HG02678 (cell line): ENCODE data around the gene PLCL1.

ENCODE experiments used
- ATAC-seq: cut with Tn5 transposase; IDR thresholded peaks from one replicate; pipeline ENCODE4 v1.9.1; 2021; ENCODE audit warnings: mild to moderate bottlenecking, moderate library complexity; ENCODE audit not compliant: unreplicated experiment

Gene PLCL1

DNA sequence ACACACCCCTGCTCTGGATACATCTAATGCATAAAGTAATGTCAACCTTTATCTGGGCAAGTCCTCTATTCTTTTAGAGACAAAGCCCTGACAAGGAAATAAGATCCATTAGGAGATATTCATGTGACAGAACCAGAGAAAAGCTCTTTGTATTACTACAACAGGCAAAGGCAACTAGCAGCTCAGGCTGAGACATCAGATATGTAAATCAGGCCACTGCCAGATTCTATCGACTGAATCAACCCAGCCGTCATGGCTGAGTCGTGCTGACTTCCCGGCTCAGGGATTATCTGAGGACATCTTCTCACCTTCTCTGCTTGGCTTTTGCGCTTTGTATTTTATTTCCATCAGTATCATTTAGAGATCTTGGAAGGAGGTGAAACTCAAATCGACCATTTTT lies 294.5 kb downstream of the PLCL1 start:
- ATAC-seq: no peak

DNA sequence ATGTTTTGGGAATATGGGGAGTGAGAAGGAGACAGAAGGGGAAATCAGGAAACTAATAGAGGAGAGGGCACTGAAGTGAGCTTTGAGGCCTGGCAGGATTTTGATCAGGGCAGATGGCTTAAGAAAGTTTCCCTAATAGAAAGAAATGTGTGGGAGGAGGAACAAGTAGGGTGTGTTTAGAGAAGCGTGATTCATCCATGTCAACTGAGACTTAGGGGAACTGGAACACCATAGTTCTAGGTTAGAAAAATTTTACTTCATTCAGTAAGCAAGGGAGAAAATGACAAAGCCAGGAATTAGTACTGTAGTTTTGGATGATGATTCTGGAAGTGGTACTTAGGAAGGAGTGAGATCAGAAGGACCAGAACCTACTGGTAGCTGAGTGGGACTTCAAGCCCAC lies 296.0 kb downstream of the PLCL1 start:
- no peak for ATAC-seq

DNA sequence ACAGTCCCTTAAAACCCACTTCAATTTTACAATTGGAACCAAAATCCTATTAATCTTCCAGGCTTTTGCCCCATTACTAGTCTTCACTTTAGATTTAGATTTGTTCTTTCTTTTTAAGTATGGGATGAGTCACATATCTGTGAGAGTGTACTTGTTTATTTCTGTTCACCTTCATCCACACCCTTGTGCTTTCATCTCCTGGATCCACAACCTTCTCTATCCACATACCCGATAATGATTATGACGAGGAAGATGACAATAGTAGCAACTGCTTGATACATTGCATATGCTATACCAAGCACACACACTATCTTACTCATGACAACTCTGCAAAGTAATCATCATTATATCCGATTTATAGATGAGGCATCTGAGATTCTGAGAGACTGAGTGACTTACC lies 297.3 kb downstream of the PLCL1 start:
- no peak for ATAC-seq

DNA sequence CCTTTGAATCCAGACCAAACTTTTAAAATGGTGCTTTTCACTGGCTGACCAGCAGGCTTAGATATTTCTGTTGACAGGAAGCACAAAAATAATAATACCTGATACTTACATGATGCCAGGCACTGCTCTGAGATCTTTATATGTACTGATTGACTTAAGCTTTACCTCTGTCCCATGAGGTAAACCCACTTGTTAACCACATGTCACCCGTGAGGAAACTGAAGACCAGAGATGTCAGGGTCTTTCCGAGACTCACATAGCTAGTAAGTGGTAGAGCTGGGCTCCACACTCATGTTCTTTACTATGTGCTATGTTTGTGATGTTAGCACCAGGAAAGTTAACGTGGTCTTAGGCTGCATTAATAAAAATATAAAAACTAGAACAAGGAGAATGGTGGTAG lies 297.7 kb downstream of the PLCL1 start:
- no peak for ATAC-seq

DNA sequence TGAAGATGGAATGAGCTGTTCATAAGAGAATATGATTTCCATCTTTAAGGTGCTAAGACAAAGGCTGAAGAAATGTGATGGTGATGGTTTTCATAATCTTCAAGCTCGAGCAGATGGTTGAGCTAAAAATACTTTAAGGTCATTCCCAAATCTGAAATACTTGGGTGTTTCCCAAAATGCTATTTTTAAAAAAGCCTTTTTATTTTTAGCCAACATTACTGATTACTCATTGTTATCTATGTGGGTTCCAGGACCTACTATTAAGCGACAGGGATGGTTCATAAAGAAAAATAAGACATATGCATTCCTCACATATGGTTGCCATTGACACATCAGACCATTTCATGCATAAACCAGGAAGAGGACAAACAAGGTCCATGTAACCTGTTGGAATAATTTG lies 298.5 kb downstream of the PLCL1 start:
- ATAC-seq: no peak

DNA sequence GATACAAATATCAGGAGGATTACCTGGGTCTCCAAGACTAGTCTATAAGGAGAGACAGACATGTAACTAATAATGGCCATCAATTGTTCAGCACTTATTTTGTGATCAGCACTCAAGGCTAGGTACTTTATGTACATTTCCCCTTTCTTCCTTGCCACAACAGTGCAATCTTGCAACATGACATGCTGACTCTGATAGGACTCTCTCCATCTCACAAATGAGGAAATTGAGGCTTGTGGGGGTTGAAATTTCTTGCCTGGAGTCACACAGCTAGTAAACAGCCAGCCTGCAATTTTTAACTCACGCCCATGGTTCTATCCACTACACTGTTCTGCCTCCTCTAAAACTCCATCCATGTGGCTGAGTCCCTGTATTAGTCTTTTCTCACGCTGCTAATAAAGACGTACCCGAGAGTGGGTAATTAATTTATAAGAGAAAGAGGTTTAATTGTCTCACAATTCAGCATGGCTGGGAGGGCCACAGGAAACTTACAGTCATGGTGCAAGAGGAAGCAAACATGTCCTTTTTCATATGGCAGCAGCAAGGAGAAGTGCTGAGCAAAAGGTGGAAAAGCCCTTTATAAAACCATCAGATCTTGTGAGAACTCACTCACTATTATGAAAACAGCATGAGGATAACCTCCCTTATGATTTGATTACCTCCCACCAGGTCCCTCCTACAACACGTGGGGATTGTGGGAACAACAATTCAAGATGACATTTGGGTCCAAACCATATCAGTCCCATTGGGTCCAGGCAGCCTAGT lies 302.4 kb downstream of the PLCL1 start:
- ATAC-seq: no peak

DNA sequence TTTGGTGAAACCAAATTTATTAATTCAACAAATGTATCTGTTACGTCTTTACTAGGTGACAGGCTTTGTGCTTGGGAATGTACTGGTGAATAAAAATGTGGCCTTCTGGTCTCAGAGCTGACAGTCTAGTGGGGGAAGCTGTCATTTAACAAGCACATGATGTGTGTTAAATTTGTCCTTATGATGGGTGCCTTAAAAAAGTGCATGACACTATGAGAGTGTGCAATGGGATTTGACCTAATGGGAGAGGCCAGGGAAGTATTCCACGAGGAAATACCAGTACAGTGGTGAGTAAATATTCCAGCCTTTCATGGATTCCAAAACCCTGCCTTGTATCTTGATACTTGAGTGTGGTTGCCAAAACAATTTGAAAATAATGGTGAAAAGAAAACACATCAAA lies 308.9 kb downstream of the PLCL1 start:
- no peak for ATAC-seq

DNA sequence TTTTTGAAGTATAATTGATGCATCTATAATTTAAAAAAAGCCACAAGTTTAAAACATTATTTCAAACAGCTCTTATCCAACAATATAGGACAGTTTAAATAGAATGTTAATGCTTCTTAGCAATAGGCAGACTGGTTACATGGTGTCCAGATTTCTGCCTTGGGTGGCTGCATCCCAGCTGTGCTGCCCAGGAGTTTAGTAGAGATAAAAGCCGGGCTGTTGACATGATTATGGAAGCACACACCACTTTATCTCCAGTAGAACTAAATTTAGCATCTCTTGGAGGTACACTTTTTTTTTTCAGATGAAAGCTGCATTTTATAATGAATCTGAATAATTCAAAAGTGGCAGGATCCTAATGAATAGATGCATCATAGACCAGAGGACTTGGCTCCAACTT lies 309.7 kb downstream of the PLCL1 start:
- no peak for ATAC-seq

DNA sequence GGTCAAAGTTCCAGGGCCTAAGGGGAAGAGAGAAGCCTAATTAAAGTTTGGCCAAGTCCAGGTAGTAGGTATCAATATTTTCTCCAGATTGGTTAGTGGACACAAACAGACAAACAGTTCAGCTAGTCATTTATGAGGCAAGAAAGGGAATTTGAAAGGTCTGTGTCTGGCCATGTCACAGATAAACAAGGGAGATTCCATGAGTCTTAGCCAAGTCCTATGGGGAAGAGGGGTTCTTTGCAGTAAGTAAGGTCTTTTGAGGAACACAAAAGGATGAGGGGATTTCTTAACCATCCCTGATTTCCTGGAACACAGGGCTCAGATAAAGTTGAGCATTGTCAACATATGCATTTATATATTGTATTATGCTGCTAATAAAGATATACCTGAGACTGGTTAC lies 310.8 kb downstream of the PLCL1 start:
- ATAC-seq: no peak

DNA sequence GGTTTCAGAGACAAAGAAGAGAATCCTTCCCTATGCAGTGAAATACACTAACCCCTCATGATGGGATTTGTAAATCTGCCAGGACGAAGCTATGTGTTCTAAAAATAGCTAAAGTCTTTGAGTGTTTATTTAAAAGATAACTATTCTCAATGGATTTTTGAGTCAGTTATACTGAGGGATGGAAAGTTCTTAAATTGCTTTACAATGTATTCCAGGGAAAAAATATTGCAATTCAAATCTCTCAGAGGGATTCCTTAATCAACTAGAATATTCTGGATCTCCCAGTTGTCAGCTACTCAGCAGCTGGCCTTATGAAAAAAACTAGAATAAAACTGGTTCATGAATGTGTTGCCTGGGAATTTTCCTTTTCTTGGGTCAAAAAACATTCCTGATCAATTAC lies 312.4 kb downstream of the PLCL1 start:
- no peak for ATAC-seq

DNA sequence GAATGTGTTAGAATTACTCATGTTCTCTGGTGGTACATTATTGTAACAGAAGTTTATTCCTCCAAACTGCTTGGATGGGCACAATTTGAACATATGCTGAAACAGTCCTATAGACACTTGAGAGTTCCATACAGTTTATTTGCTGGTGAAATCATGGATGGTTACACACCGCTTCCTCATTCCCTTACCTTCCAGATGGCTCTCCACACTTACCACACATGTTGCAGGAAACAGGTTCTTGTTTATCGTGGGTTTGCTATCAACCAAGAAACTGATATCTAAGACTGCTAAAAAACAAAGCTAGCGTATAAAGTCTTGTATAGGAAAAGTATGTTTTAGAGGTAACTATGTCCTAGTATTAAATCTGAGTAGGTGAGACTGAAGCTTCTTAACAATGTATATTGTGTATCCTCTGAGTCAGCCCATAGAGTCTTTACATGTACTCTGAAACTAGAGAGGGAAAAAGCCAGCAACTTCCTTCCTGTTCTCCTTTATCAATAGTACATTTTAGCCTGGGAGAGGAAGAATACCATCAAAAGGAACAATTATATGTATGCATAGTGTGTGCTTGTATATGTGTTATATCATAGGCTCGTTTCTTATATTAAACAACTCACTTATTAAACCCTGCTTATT lies 313.1 kb downstream of the PLCL1 start:
- ATAC-seq: no peak

DNA sequence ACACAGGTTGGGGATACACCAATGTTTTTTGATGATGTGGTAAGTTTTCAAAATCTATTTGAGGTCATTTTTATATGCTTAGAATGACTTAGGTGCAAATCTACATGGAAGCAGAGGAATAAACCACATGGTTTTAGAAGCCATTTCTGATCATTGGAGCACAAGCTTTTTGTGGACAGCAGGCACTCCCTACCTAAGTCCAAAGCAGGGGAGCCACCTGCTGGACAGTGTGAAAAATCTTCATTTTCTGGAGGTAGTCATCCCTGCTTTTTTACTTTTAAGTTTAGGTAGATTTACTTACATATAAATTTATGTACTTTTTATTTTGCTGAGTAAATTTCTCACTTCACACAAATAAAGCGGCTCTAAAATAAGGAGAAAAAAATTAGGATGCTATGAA lies 323.2 kb downstream of the PLCL1 start:
- ATAC-seq: peak; percentile 72

DNA sequence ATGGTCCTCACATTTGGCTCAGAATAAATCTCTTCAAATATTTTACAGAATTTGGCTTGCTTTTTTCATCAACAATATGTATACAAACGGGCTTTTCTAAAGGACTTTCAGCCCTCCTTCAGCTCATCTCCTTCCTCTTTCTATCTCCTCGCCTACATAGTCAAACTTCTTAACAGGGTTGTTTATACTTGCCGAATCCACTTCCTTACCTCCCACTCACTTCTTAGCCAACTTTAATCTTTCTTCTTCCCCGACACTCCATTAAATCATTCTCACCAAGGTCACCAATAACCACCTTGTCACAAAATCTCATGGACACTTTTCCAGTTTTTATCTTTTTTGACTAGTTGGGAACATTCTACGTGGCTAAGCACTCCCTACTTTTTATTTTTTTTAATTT lies 325.2 kb downstream of the PLCL1 start:
- no peak for ATAC-seq

DNA sequence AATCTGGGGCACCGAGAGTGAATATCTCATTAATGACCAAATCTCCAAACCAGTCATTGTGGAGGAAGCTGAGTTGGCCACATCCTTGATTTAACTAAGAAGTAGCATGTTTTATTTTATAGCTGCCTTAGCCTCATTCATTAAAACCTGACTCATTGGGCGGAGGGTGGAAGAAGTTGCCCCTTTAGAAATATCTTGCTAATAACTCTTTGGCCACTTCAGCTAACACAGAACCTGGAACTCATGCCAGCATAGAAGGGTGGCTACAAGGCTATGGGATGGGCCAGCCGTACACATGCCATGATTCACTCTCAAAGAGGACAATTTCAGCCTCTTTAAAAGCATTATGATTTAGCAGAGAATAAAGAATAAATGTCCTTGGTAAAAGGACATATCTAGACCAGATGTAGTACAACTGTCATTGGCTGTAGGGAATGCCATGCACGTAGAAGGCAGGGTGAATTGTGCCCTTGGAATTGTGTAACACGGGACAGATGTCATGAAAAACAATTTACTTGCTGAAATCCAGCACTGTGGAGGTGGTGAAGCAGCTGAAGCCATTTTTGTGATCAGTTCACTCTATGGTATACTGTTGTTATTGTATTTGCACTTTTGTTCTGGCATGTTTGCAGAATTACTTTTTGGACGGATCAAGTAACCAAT lies 330.0 kb downstream of the PLCL1 start:
- no peak for ATAC-seq

DNA sequence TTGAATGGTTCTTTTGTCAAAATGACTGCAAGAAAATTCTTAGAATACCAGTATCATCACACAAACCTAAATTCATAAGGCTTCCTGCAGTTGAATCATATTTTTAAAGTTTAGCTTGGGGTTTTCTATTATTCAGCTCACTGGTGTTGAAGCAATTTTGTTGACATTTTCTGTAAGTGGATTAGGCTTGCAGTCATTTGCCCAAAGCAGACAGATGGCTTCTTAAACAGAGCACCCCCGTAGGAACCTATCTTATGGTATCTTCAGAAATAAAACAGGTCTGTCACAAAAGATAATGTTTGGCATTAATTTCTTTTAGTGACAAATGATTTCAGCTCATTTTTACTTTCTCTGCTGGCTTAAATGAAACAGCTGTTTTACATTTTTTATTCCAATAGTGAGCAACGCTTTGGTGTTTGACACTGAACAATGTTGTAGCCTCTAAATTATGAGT lies 331.1 kb downstream of the PLCL1 start:
- no peak for ATAC-seq

DNA sequence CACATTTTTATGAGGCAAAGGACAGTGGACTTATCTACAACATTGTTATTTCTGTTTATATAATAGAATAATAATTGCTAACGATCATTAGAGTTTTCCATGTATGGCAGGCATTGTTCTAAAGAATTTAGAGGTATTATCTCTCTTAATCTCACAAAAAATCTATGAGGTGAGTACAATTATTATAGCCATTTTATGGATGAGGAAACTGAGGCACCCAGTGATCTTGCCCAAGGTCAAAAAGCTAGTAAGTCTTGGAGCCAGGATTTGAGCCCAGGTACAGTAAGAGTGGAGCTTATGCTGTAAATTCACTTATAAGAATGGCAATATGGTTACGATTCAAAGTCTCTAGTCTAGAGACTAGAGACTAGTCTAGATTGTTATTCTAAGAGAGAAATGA lies 331.7 kb downstream of the PLCL1 start:
- ATAC-seq: no peak

DNA sequence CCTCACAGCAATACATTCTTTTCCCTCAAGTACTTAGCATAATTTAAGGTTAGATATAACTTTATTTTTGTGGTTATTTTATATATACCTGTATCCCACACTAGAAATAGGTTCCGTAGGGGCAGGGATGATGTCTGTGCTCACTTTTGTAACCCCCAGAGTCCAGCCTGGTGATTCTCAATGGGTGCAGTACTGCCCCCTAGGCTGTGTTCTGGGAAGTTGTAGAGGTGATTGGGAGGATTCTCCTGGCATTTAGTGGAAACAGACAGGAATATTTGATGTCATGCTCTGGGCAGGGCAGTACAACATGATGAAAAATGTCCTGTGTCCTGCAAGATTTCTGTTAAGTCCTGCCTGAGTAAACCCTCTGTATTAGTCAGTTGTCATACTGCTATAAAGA lies 333.3 kb downstream of the PLCL1 start:
- ATAC-seq: no peak

DNA sequence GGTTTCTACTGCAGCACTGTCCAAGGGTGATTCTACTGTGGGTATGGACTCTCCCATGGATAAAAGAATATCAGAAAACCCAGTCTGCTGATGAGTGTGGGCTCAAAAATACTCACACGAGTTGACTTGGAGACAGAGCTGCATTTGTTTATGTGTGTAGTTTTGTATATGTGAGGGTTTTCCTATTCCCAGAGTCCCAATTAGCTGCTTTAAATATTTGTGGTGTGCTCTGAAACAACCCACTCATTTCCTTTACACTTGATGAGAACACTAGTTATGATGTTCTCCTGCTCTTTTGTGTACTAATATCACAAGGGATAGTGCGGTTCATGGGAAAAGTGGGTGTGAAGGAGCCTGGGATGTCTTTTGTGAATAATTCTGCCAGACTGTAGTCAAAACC lies 337.3 kb downstream of the PLCL1 start:
- ATAC-seq: no peak

DNA sequence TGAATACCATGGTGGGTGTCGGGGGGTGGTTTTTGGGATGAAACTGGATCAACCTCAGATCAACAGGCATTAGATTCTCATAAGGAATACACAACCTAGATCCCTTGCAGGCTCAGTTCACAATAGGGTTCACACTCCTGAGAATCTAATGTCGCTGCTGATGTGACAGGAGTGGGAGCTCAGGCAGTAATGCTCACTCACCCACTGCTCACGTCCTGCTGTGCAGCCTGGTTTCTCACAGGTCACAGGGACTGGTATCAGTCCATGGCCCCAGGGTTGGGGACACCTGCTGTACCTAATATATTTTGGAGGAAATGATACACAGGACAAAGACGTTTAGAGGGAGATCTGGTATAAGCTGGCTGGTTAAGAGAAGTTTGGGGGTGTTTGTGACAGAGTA lies 338.8 kb downstream of the PLCL1 start:
- no peak for ATAC-seq

DNA sequence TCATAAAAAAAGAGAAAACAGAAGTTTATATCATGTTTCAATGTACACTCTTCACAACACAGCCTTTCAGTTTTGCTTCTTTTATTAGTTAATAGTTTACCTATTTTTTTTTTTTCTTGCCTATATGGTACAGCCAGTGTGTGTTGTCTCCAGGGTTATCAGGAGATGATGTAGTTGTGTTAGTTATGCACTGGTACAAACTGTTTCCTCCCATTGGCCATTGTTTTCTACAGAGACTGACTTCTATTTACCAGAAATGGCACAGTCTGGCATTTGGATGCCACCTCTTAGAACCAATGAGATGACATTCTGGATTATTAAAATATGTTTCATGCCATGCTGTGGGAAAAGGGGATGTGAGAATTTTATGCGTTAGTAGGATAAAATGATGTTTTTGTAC lies 339.4 kb downstream of the PLCL1 start:
- ATAC-seq: no peak

DNA sequence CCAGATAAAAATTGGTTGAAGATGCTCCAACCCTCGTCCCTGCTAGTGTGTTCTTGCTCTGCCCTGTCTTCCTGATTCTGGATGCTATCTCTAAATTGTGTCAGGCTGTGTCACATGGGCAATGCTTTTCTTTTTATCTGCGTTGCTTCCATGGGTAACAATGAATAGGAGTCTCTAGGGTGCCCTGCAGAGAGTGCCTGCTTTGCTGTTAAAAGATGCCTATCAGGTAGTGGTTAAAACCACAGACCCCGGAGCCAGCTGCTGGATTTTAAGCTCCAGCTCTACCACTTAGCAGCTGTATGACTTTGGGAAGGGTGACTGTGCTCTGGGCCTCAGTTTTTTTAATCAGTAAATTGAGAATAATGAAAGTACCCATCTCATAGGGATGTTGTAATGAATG lies 340.3 kb downstream of the PLCL1 start:
- ATAC-seq: no peak

DNA sequence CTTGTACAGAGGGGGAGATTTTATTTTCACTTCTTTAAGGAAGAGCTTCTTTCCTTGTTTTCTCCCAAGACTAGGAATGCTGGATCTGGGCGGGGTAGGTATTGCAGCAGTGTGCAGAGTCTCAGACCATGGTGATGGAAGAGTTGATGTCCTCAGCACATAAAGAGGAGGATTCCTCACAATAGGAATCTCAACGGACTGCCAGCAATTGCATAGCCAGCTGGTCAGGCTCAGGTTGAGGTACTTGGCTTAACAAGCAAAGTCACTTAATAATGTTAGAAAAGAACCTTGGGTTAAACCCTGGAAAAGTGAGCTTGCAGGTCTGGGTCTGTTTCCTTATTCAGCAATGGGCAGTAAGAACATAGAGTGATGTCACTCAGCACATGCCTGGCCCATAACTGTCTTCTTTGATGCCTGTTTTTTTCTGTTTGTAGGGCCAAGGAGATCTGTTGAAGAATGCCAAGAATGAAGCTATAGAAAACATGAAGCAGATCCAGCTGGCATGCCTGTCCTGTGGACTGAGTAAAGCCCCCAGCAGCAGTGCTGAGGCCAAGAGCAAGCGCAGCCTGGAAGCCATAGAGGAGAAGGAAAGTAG lies 342.1 kb downstream of the PLCL1 start:
- ATAC-seq: no peak
